ENCODE data around the gene CRYL1.

The CRYL1 gene

GRCh38 chr13:20414546-20415305 lies 110.9 kb downstream of the CRYL1 start:
- H3K4me1 ChIP-seq (ENCODE audit: control insufficient read depth, insufficient read depth, low read length), result peaks cover 18% of the 10 kb centered on the region
- peak overlapping the region; percentile 37 for H3K9ac ChIP-seq (ENCODE audit: low read depth, low read length)
- H3K4me3 ChIP-seq (ENCODE audit: low read depth, low read length), result peak overlapping the region; percentile 8
- H3K9me3 ChIP-seq (ENCODE audit: control insufficient read depth, insufficient read depth, low read length), result no peaks in the 10 kb centered on the region
- no peaks in the 10 kb centered on the region for H3K36me3 ChIP-seq (ENCODE audit: control insufficient read depth, insufficient read depth, low read length)
- H3K27me3 ChIP-seq (ENCODE audit: control insufficient read depth, insufficient read depth, low read length), result peaks cover 5% of the 10 kb centered on the region

DNA sequence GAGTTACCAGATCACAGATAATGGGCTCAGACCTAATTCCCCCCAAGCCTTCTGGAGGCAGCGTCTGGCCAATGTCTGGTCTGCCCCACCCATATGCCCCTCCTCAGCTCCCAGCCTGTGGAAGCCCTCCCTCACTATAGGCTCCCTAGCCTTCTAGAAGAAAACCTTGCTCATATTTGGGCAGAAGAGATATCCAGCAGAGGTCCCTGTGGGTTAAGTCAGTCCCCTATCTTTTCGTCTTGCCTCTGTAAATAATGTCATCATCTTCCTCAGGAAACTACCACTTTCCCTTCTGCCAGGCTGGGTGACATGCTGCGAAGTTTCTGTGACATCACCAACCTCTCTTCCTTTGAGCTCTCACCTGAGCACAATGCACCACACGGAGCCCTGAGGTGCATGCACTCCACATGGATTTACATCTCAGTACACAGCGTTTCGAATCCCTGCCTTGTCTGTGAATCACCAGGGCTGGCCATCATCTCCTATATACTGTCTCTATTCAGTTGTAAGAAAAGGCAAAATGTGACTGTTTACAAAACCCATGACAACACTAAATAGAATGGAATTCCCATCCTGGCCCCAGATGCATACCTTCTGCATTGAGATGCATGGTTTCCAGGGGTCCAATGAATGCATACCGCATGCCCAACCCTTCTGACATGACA lies 112.8 kb downstream of the CRYL1 start:
- peaks cover 20% of the 10 kb centered on the region for H3K4me1 ChIP-seq (ENCODE audit: control insufficient read depth, insufficient read depth, low read length)
- H3K9me3 ChIP-seq (ENCODE audit: control insufficient read depth, insufficient read depth, low read length), result no peaks in the 10 kb centered on the region
- H3K36me3 ChIP-seq (ENCODE audit: control insufficient read depth, insufficient read depth, low read length), result no peaks in the 10 kb centered on the region
- peaks cover 5% of the 10 kb centered on the region for H3K27me3 ChIP-seq (ENCODE audit: control insufficient read depth, insufficient read depth, low read length)
- H3K4me3 ChIP-seq (ENCODE audit: low read depth, low read length), result no peak overlapping the region
- H3K9ac ChIP-seq (ENCODE audit: low read depth, low read length), result no peak overlapping the region

- H3K9me3 ChIP-seq (ENCODE audit: control insufficient read depth, insufficient read depth, low read length), result no peaks in the 10 kb centered on the region
- no peak overlapping the region for H3K9ac ChIP-seq (ENCODE audit: low read depth, low read length)
- no peak overlapping the region for H3K4me3 ChIP-seq (ENCODE audit: low read depth, low read length)
- H3K27me3 ChIP-seq (ENCODE audit: control insufficient read depth, insufficient read depth, low read length), result peaks cover 5% of the 10 kb centered on the region
- peaks cover 20% of the 10 kb centered on the region for H3K4me1 ChIP-seq (ENCODE audit: control insufficient read depth, insufficient read depth, low read length)
- H3K36me3 ChIP-seq (ENCODE audit: control insufficient read depth, insufficient read depth, low read length), result no peaks in the 10 kb centered on the region
These were observed 113.9 kb downstream of the CRYL1 start for GRCh38 chr13:20411638-20412342.

GRCh38 chr13:20410726-20411125 lies 114.9 kb downstream of the CRYL1 start:
- Histone ChIP-seq H3K9me3 (ENCODE audit: control insufficient read depth, insufficient read depth, low read length) (no peaks in the 10 kb centered on the region), H3K4me1 (ENCODE audit: control insufficient read depth, insufficient read depth, low read length) (peaks cover 27% of the 10 kb centered on the region), H3K9ac (ENCODE audit: low read depth, low read length) (no peak overlapping the region), H3K27me3 (ENCODE audit: control insufficient read depth, insufficient read depth, low read length) (peaks cover 9% of the 10 kb centered on the region), H3K4me3 (ENCODE audit: low read depth, low read length) (no peak overlapping the region), H3K36me3 (ENCODE audit: control insufficient read depth, insufficient read depth, low read length) (no peaks in the 10 kb centered on the region)

DNA sequence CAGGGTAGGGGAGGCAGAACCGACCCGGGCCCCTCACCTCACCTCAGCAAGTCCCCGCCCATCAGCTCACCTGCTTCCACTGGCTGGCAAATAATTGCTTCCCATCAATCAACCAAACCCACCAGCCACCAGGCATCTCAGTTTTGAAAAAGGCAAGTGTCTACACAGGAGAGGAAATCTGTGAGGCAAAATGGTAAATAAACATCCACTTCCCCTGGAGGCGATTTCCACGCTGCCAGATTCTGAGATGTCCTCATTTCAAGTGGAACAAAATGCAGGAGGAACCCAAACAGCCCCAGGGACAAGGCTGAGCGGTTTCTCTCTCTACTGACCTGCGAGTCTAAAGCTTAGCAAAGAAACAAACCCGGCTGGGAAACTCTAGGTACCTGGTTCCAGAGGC lies 117.5 kb downstream of the CRYL1 start:
- Histone ChIP-seq H3K27me3 (ENCODE audit: control insufficient read depth, insufficient read depth, low read length) (peaks cover 4% of the 10 kb centered on the region), H3K9me3 (ENCODE audit: control insufficient read depth, insufficient read depth, low read length) (no peaks in the 10 kb centered on the region), H3K4me3 (ENCODE audit: low read depth, low read length) (no peak overlapping the region), H3K9ac (ENCODE audit: low read depth, low read length) (no peak overlapping the region), H3K4me1 (ENCODE audit: control insufficient read depth, insufficient read depth, low read length) (peaks cover 22% of the 10 kb centered on the region), H3K36me3 (ENCODE audit: control insufficient read depth, insufficient read depth, low read length) (no peaks in the 10 kb centered on the region)

DNA sequence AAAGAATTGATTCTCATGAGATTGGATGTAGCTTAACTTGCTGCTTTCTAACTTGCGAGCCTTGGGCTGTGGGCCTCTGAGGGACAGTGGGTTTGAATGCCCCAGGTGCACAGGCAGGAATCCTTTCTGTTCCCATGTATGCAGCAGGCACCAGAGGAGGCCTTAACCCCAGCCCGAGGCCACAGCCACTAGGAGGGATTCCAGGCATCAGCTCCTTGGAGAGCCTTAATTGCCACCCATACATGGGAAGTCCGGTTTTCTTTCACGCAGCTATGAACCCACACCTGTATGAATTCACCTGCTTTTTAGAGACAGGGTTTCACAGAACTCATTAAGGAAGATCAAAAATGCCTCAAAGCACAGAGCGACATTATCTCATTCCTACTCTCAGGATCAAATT lies 117.9 kb downstream of the CRYL1 start:
- Histone ChIP-seq H3K9me3 (ENCODE audit: control insufficient read depth, insufficient read depth, low read length) (no peaks in the 10 kb centered on the region), H3K27me3 (ENCODE audit: control insufficient read depth, insufficient read depth, low read length) (peaks cover 4% of the 10 kb centered on the region), H3K36me3 (ENCODE audit: control insufficient read depth, insufficient read depth, low read length) (no peaks in the 10 kb centered on the region), H3K4me3 (ENCODE audit: low read depth, low read length) (no peak overlapping the region), H3K4me1 (ENCODE audit: control insufficient read depth, insufficient read depth, low read length) (peaks cover 19% of the 10 kb centered on the region), H3K9ac (ENCODE audit: low read depth, low read length) (no peak overlapping the region)

DNA sequence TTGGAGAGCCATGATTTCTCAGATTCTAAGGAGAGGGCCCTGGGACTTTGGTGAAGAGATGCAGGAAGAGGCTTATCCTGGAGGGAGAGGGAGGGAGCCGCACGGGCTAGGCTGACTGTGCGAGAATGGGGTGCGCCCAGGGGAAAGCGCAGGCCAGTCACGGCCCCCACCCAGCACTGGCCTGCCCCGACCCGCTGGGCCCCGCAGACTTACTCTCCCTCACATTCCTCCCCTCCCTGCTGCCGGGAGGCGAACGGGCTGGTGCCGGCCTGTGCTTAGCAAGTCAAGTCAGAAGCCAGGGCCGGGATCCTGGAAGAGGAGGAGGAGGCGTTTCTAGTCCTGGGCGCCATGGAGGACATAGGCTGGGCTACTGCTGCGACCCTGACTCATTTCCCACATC lies 120.0 kb downstream of the CRYL1 start:
- H3K9me3 ChIP-seq (ENCODE audit: control insufficient read depth, insufficient read depth, low read length), result no peaks in the 10 kb centered on the region
- peak overlapping the region; percentile 32 for H3K9ac ChIP-seq (ENCODE audit: low read depth, low read length)
- H3K4me1 ChIP-seq (ENCODE audit: control insufficient read depth, insufficient read depth, low read length), result peaks cover 9% of the 10 kb centered on the region
- H3K4me3 ChIP-seq (ENCODE audit: low read depth, low read length), result peak overlapping the region; percentile 46
- no peaks in the 10 kb centered on the region for H3K36me3 ChIP-seq (ENCODE audit: control insufficient read depth, insufficient read depth, low read length)
- H3K27me3 ChIP-seq (ENCODE audit: control insufficient read depth, insufficient read depth, low read length), result peaks cover 4% of the 10 kb centered on the region

DNA sequence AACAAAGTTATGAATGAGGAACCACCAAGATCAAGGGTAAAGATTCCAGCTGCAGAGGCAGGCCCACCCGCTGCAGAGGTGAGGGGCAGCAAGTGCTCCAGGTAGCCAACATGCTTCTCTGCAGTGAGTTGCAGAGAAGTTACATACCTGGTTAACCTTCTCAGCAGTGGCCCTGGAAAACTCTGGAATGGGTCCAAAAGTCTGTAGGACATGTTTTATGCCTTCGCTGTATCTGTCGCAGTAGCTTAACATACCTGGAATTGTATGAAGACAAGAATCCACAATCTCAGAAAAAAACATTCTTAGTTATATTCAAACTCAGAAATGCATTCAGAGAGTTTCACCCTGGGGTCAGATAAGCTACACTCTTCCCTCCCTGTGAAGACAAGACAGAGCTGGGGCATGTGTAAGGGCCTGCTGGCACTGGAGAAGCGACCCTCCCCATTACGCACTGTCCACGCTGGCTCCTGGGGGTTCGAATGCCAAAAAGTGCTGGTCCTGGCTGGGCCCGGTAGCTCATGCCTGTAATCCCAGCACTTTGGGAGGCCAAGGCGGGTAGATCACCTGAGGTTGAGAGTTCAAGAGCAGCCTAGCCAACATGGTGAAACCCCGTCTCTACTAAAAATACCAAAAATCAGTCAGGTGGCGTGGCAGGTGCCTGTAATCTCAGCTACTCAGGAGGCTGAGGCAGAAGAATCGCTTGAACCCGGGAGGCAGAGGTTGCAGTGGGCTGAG lies 121.0 kb downstream of the CRYL1 start:
- H3K4me1 ChIP-seq (ENCODE audit: control insufficient read depth, insufficient read depth, low read length), result peaks cover 9% of the 10 kb centered on the region

GRCh38 chr13:20403826-20404225 lies 121.8 kb downstream of the CRYL1 start:
- no peaks in the 10 kb centered on the region for H3K9me3 ChIP-seq (ENCODE audit: control insufficient read depth, insufficient read depth, low read length)
- no peak overlapping the region for H3K4me3 ChIP-seq (ENCODE audit: low read depth, low read length)
- H3K36me3 ChIP-seq (ENCODE audit: control insufficient read depth, insufficient read depth, low read length), result no peaks in the 10 kb centered on the region
- H3K27me3 ChIP-seq (ENCODE audit: control insufficient read depth, insufficient read depth, low read length), result peaks cover 4% of the 10 kb centered on the region
- H3K9ac ChIP-seq (ENCODE audit: low read depth, low read length), result no peak overlapping the region
- peaks cover 9% of the 10 kb centered on the region for H3K4me1 ChIP-seq (ENCODE audit: control insufficient read depth, insufficient read depth, low read length)

More for the DNA sequence above, 121.0 kb downstream of the CRYL1 start:
- Histone ChIP-seq H3K9me3 (ENCODE audit: control insufficient read depth, insufficient read depth, low read length) (no peaks in the 10 kb centered on the region), H3K27me3 (ENCODE audit: control insufficient read depth, insufficient read depth, low read length) (peaks cover 4% of the 10 kb centered on the region), H3K36me3 (ENCODE audit: control insufficient read depth, insufficient read depth, low read length) (no peaks in the 10 kb centered on the region), H3K9ac (ENCODE audit: low read depth, low read length) (no peak overlapping the region), H3K4me3 (ENCODE audit: low read depth, low read length) (no peak overlapping the region)

- Histone ChIP-seq H3K9me3 (ENCODE audit: control insufficient read depth, insufficient read depth, low read length) (no peaks in the 10 kb centered on the region), H3K27me3 (ENCODE audit: control insufficient read depth, insufficient read depth, low read length) (peaks cover 4% of the 10 kb centered on the region), H3K4me3 (ENCODE audit: low read depth, low read length) (no peak overlapping the region), H3K36me3 (ENCODE audit: control insufficient read depth, insufficient read depth, low read length) (no peaks in the 10 kb centered on the region), H3K9ac (ENCODE audit: low read depth, low read length) (no peak overlapping the region), H3K4me1 (ENCODE audit: control insufficient read depth, insufficient read depth, low read length) (peaks cover 8% of the 10 kb centered on the region)
These were observed 122.8 kb downstream of the CRYL1 start for GRCh38 chr13:20402881-20403280.

Data from iPS-15b (cell line).